K562 (cell line): Measurements from ENCODE around the gene CSAD. TPM values are rescaled to one million over a fixed set of nuclear protein-coding genes. Genes with fewer than 3 reads are reported as not detected.
A peak's percentile ranks its signal among the peaks of the same experiment; 100 is the strongest.

Source experiments
- CAMTA2 ChIP-seq: fragments of 250-450 bp; sonication (Bioruptor Pico); conservative IDR thresholded peaks from 2 replicates; pipeline ENCODE4 v1.5.1; 2022
- DEAF1 ChIP-seq: fragments of 450-650 bp; formaldehyde crosslinking; IDR thresholded peaks from 2 replicates; pipeline ENCODE4 v1.4.0; 2020; ENCODE audit warnings: mild to moderate bottlenecking, moderate library complexity
- E2F6 ChIP-seq, 2 experiments: IDR thresholded peaks; 2 replicates each; pipeline ENCODE4 v1.6.1; 2011; ENCODE audit warnings: borderline replicate concordance in 1 of 2, control low read depth in 1 of 2, low read depth in 1 of 2, low read length in 1 of 2, mild to moderate bottlenecking in 1 of 2, mixed read lengths in 1 of 2, moderate library complexity in 1 of 2; ENCODE audit not compliant: insufficient read depth in 1 of 2, insufficient read length in 1 of 2, poor library complexity in 1 of 2, severe bottlenecking in 1 of 2; ENCODE audit errors: extremely low read depth in 1 of 2
- HNRNPL ChIP-seq: fragments of 200-400 bp; formaldehyde crosslinking; IDR thresholded peaks from 2 replicates; pipeline ENCODE4 v1.6.1; 2017; ENCODE audit warnings: low read depth, mild to moderate bottlenecking, low read length
- MGA ChIP-seq: fragments of 450-650 bp; IDR thresholded peaks from 2 replicates; pipeline ENCODE4 v1.6.1; 2016; ENCODE audit warnings: mild to moderate bottlenecking, moderate library complexity
- NCOA1 ChIP-seq: fragments of 450-650 bp; IDR thresholded peaks from 2 replicates; pipeline ENCODE4 v1.6.1; 2016; ENCODE audit warnings: low read depth
- NONO ChIP-seq, 2 experiments: fragments of 200-400 bp in 1 of 2; fragments of 450-650 bp in 1 of 2; formaldehyde crosslinking in 1 of 2; IDR thresholded peaks; 2 replicates each; pipeline ENCODE4 v1.6.1; 2017; ENCODE audit warnings: low read depth in 2 of 2, mild to moderate bottlenecking in 2 of 2, moderate library complexity in 2 of 2, low read length in 1 of 2
- TBL1XR1 ChIP-seq, 2 experiments: IDR thresholded peaks; 2 replicates each; pipeline ENCODE4 v1.6.1; 2012; ENCODE audit warnings: improper control_type of control experiment in 2 of 2, low read length in 2 of 2, mild to moderate bottlenecking in 1 of 2
- polyA plus RNA-seq, 8 experiments: library from polyadenylated mRNA; depleted of rRNA in 4 of 8; stranded (reverse) in 5 of 8; unstranded in 3 of 8; fragments of >200 nt; fragmentation: Nextera tagmentation in 2 of 8; fragmentation: Illumina TruSeq in 1 of 8; extraction: Ambion mirVana in 2 of 8; extraction: Trizol in 1 of 8; gene quantifications; 2 replicates each; pipeline versions ENCODE4 v1.2.1 to v1.2.3, GENCODE V29; 2011 to 2014; ENCODE audit warnings: inconsistent platforms in 1 of 8, missing spikeins in 1 of 8
- total RNA-seq, 7 experiments: library from RNA; depleted of rRNA in 6 of 7; stranded (reverse); fragments of >200 nt in 6 of 7; fragmentation: Illumina TruSeq in 2 of 7; extraction: Trizol in 2 of 7; gene quantifications; 2 replicates each; pipeline versions ENCODE4 v1.2.1 to v1.2.3, GENCODE V29; 2011 to 2021; ENCODE audit warnings: low replicate concordance in 1 of 7

Gene CSAD
- total and polyA plus RNA-seq, 9 of the 15 experiments (the other 6 are each of a cell fraction or from before 2014, with no cell fraction given): 1.8 to 19.6 (median 8.1) TPM

GRCh38 chr12:53180931-53181645 lies 363 bp upstream of the CSAD start (continued):
- no peak; the same call in 1 of the 2 replicates for TF ChIP-seq MGA
- TF ChIP-seq DEAF1 (CRISPR knock-in tag): no peak
- no peak for TF ChIP-seq TBL1XR1 (IDR thresholded peaks at IDR 0.05; ENCODE audit: low read length in 2 of 2)
- TF ChIP-seq HNRNPL: peak; percentile 69; the same call in 1 of the 2 replicates
- TF ChIP-seq E2F6 (IDR thresholded peaks at IDR 0.05; ENCODE audit: borderline replicate concordance in 1 of 2, extremely low read depth in 1 of 2, insufficient read depth in 1 of 2, insufficient read length in 1 of 2, low read depth in 1 of 2, low read length in 1 of 2, poor library complexity in 1 of 2, severe bottlenecking in 1 of 2): peak; percentile 75 to 78
- no peak for TF ChIP-seq CAMTA2
- TF ChIP-seq NCOA1: no peak
- 0 out of 4 replicates have a peak, but pooled peaks of 1 of the 2 experiments have one; percentile 28 for TF ChIP-seq NONO (IDR thresholded peaks at IDR 0.05; ENCODE audit: low read depth in 2 of 2, low read length in 1 of 2)
